Bronchial epithelial cell (primary cell): ENCODE data around the gene SNX5. TPM values are rescaled to one million over a fixed set of nuclear protein-coding genes. Genes with fewer than 3 reads are reported as not detected.
"Not testable (repeated sequence)": the region's sequence is repeated elsewhere in the genome, so short reads cannot be mapped to it uniquely, and the experiment has no call there.

Experiments
- DNase-seq: peaks from one replicate; pipeline ENCODE4 v3.0.0-alpha.2; 2010; ENCODE audit warnings: low read depth
- FAIRE-seq: peaks from 2 replicates; lab custom pipeline; 2011; peaks lifted over from hg19 to GRCh38; lab: Jason Lieb, UNC
- H3K27me3 ChIP-seq: 2 replicates; pipeline ENCODE4 v1.5.1; 2011; ENCODE audit warnings: low read length; ENCODE audit not compliant: control insufficient read depth, insufficient read depth
- H3K36me3 ChIP-seq: 2 replicates; pipeline ENCODE4 v1.5.1; 2011; ENCODE audit warnings: low read length; ENCODE audit not compliant: control insufficient read depth, insufficient read depth
- H3K4me3 ChIP-seq: 2 replicates; pipeline ENCODE4 v1.5.1; 2011; ENCODE audit warnings: mild to moderate bottlenecking, low read depth, low read length, control low read depth
- total RNA-seq: library from RNA; depleted of rRNA; stranded (reverse); fragments of >200 nt; gene quantifications from 2 replicates; pipeline ENCODE4 v1.2.1, GENCODE V29; 2014
- TF ChIP-seq, protein P1 (sequence below): IDR thresholded peaks from 2 replicates; pipeline ENCODE4 v1.5.1; 2011; ENCODE audit warnings: mild to moderate bottlenecking, moderate library complexity, low read length, control low read depth, inconsistent platforms; ENCODE audit not compliant: insufficient read depth, severe bottlenecking

SNX5 gene
- total RNA-seq, 1 donor from 2014 or later: 152 TPM

DNA sequence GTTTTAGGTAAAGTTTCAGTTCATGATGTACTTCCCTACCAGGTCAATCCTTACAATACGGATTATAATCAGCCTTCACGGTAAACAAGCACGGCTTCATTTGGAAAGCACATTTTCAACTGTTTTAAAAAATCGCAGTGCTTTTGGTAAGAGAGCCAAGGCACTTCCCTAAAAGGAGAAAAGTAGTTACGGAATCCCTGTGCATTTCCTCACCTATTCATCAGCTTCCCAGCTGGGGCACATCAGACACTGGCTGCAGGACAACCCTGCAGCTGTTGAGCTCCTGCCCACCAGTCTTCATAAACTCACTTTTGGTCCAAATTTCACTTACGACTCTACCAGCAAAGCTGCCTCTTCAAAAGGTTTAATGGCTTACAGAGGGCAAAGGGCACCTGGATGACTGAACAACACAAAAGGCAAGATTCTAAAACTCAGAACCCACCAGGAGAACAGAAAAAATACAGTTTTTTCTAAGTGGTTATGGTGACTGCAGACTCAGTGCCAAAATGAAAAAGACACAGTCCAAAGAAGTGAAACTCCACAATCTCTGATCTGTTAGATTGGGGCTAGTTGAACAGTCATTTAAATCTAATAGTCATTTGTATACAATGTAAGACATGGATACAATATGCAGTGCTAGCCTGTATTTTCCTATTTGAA is 7.5 kb downstream of the SNX5 start:
- Histone ChIP-seq H3K4me3 (no peak overlapping the region), H3K27me3 (no peaks in the 10 kb centered on the region), H3K36me3 (peaks cover 7% of the 10 kb centered on the region)
- TF ChIP-seq, protein P1, sequence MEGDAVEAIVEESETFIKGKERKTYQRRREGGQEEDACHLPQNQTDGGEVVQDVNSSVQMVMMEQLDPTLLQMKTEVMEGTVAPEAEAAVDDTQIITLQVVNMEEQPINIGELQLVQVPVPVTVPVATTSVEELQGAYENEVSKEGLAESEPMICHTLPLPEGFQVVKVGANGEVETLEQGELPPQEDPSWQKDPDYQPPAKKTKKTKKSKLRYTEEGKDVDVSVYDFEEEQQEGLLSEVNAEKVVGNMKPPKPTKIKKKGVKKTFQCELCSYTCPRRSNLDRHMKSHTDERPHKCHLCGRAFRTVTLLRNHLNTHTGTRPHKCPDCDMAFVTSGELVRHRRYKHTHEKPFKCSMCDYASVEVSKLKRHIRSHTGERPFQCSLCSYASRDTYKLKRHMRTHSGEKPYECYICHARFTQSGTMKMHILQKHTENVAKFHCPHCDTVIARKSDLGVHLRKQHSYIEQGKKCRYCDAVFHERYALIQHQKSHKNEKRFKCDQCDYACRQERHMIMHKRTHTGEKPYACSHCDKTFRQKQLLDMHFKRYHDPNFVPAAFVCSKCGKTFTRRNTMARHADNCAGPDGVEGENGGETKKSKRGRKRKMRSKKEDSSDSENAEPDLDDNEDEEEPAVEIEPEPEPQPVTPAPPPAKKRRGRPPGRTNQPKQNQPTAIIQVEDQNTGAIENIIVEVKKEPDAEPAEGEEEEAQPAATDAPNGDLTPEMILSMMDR: no peak
- no peak for DNase-seq
- FAIRE-seq: no peak

DNA sequence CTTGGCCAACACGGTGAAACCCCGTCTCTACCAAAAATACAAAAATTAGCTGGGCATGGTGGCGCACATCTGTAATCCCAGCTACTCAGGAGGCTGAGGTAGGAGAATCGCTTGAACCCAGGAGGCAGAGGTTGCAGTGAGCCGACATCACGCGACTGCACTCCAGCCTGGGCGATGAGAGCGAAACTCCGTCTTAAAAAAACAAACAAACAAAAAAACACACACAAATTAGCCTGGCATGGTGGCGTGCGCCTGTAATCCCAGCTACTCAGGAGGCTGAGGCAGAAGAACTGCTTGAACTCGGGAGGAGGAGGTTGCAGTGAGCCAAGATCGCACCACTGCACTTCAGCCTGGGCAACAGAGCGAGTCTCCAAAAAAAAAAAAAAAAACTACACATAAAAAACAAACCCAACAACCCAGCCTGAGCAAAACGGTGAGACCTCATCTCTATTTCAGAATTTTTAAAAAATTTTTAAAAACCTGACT is 8.2 kb downstream of the SNX5 start:
- not testable (repeated sequence) for H3K27me3 ChIP-seq, FAIRE-seq, DNase-seq, H3K36me3 ChIP-seq, H3K4me3 ChIP-seq

DNA sequence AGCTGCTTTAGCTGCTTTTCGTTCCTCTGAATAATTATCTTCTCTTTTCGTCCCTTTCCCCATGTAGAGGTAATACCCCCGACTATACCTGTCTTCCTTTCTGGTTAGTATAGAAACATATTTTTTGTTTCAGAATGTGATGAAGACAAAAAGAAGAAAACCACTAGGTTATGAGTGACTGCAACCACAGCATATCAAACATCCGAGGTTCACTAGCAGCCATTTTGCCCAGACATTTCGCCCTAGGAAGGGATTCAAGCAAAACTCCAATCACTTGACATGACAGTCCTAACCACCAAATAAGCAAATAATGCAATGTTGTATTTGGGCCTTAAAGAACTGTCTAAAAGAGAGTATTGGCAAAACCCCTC is 9.4 kb downstream of the SNX5 start:
- H3K36me3 ChIP-seq: peaks cover 12% of the 10 kb centered on the region

DNA sequence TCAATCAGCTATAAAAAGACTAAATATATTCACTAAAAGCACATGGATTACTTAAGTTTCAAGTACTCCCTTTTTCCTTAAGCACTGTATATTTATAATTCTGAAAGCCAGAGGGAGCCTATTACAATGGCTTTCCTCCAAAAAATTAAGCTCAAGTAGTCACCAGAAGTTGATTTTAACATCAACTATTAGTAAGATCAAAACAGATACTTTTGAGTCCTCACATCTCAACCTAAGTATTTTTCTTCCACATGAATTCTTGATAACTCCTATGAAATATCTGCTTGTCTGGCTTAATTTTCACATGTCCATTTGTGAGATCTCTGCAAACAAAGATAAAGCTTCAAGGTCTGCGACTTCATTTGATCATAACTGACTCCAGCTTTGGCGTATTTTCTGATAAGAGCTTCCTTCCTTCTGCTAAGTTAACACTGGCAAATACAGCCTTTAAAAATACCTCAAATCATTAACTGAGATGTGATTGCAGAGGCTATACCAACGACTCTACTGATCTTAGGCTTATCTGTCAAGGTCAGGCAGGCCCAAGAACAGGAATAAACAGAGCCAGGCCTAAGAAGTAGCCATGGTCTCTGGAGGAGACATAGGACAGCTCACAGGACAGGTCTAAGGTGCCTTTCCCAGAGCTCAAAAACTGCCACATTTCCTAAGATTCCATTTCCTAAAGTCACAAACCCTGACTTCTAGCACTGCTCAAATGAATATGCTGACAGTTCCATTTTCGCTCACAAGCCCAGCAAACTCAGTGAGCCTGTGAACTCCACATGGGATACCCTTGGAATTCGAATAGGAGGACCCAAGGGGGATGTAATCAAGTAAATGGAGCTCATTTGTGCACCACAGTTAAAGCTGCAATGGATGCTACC is 10.0 kb downstream of the SNX5 start:
- TF ChIP-seq, protein P1: no peak
- DNase-seq (no peak), FAIRE-seq (no peak)
- no peaks in the 10 kb centered on the region for H3K27me3 ChIP-seq
- peaks cover 12% of the 10 kb centered on the region for H3K36me3 ChIP-seq
- H3K4me3 ChIP-seq: no peak overlapping the region

More for the DNA sequence above, 9.4 kb downstream of the SNX5 start:
- FAIRE-seq (no peak), DNase-seq (no peak)
- no peaks in the 10 kb centered on the region for H3K27me3 ChIP-seq
- H3K4me3 ChIP-seq: no peak overlapping the region
- TF ChIP-seq, protein P1: no peak

DNA sequence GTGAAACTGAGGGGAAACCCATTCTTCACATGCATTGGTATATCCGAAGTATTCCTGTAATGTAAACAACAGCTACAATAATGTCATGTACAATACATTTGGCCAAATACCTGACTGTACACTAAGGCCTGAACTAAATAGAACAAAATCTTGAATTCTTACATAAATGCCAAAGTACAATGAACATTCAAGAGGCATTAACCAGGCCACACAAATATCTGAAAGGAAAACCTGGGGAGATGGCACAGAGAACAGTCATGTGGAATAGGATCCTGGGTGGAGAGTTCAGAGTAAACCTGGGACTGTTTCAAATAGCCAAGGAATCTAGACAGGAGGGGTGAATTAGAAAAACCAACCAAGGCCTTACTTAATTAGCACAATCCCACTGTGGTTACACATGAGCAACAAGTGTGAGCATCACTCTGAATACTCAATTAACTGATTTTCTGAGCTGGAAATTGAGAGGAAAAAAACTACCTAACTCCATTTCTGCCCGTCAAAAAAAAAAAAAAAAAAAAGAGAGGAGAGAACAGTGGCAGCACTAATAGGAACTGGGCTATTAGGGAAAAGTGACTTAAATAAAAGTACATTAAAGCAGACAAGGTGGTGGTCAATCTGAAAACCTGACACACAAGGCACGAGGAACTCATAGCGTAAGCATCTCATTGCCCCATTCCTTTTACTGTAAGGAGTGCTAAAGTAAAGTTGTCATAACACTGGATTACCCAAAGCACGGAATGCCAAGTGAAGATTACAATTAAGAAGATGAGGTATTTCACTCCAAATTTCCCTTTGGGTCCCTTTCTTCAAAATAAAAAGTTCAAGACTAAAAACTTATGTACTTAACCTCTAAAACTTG is 10.9 kb downstream of the SNX5 start:
- TF ChIP-seq, protein P1: no peak
- H3K27me3 ChIP-seq: no peaks in the 10 kb centered on the region
- DNase-seq: no peak
- no peak overlapping the region for H3K4me3 ChIP-seq
- no peak for FAIRE-seq
- peaks cover 10% of the 10 kb centered on the region for H3K36me3 ChIP-seq
